ENCODE results near the gene RPE. TPM values are rescaled to one million over a fixed set of nuclear protein-coding genes. Genes with fewer than 3 reads are reported as not detected.

The RPE gene
- total and polyA plus RNA-seq, 10 of the 15 experiments (the other 5 are each of a cell fraction or from before 2014, with no cell fraction given) = 41.5 to 75.3 (median 46.8) TPM

DNA sequence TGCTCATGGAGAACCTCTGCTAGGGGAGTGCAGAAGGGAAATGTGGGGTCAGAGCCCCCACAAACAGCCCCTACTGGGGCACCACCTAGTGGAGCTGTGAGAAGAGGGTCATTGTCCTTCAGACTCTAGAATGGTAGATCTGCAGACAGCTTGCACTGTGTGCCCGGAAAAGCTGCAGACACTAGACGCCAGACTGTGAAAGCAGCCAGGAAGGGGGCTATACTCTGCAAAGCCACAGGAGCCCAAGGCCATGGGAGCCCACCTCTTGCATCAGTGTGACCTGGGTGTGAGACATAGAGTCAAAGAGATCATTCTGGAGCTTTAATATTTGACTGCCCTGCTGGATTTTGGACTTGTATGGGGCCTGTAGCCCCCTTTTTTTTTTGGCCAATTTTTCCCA is 60.9 kb downstream of the RPE start:
- Histone ChIP-seq H3K36me3 (ENCODE audit: control insufficient read depth in 2 of 2, insufficient read depth in 2 of 2, low read length in 1 of 2) (no peaks in the 10 kb centered on the region), H2AFZ (ENCODE audit: control insufficient read depth, low read depth, low read length) (no peak overlapping the region), H3K9me3 (replicated peaks; ENCODE audit: control insufficient read depth, insufficient read depth, low read length) (no peaks in the 10 kb centered on the region), H3K79me2 (ENCODE audit: control insufficient read depth, insufficient read depth, low read length) (no peaks in the 10 kb centered on the region), H3K4me3 (no peak overlapping the region), H3K4me2 (ENCODE audit: control insufficient read depth, insufficient read depth) (no peak overlapping the region), H3K27me3 (replicated peaks in 1 of 2; ENCODE audit: control insufficient read depth in 2 of 2, insufficient read depth in 2 of 2, low read length in 1 of 2) (no peaks in the 10 kb centered on the region), H4K20me1 (ENCODE audit: control insufficient read depth, insufficient read depth) (no peaks in the 10 kb centered on the region), H3K9ac (ENCODE audit: control insufficient read depth, insufficient read depth, low read length) (no peak overlapping the region), H3K27ac (ENCODE audit: control insufficient read depth, insufficient read depth) (no peak overlapping the region), H3K4me1 (ENCODE audit: control insufficient read depth, insufficient read depth, low read length) (no peaks in the 10 kb centered on the region)
- no peak for ATAC-seq
- no peak for FAIRE-seq
- no peak for TF ChIP-seq NFYB (IDR thresholded peaks at IDR 0.05; ENCODE audit: insufficient read depth, low read depth, low read length)
- TF ChIP-seq, protein P1, sequence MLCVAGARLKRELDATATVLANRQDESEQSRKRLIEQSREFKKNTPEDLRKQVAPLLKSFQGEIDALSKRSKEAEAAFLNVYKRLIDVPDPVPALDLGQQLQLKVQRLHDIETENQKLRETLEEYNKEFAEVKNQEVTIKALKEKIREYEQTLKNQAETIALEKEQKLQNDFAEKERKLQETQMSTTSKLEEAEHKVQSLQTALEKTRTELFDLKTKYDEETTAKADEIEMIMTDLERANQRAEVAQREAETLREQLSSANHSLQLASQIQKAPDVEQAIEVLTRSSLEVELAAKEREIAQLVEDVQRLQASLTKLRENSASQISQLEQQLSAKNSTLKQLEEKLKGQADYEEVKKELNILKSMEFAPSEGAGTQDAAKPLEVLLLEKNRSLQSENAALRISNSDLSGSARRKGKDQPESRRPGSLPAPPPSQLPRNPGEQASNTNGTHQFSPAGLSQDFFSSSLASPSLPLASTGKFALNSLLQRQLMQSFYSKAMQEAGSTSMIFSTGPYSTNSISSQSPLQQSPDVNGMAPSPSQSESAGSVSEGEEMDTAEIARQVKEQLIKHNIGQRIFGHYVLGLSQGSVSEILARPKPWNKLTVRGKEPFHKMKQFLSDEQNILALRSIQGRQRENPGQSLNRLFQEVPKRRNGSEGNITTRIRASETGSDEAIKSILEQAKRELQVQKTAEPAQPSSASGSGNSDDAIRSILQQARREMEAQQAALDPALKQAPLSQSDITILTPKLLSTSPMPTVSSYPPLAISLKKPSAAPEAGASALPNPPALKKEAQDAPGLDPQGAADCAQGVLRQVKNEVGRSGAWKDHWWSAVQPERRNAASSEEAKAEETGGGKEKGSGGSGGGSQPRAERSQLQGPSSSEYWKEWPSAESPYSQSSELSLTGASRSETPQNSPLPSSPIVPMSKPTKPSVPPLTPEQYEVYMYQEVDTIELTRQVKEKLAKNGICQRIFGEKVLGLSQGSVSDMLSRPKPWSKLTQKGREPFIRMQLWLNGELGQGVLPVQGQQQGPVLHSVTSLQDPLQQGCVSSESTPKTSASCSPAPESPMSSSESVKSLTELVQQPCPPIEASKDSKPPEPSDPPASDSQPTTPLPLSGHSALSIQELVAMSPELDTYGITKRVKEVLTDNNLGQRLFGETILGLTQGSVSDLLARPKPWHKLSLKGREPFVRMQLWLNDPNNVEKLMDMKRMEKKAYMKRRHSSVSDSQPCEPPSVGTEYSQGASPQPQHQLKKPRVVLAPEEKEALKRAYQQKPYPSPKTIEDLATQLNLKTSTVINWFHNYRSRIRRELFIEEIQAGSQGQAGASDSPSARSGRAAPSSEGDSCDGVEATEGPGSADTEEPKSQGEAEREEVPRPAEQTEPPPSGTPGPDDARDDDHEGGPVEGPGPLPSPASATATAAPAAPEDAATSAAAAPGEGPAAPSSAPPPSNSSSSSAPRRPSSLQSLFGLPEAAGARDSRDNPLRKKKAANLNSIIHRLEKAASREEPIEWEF (IDR thresholded peaks at IDR 0.05; ENCODE audit: insufficient replicate concordance, low read depth, low read length) = no peak
- TF ChIP-seq CREM (IDR thresholded peaks at IDR 0.05; ENCODE audit: low read depth) = no peak
- TF ChIP-seq MYB (IDR thresholded peaks at IDR 0.05; ENCODE audit: borderline replicate concordance, low read depth, low read length) = no peak
- TF ChIP-seq PKNOX1 (IDR thresholded peaks at IDR 0.05) = no peak
- intact Hi-C loops (cut with micrococcal nuclease; ENCODE audit: unreplicated experiment) (no loop called here), in situ Hi-C loops (cut with MboI) (no loop called here)
- ChIA-PET CTCF (interaction anchor here (1.2 kb wide), 1 partner anchor 135 kb away, joined by 4 read pairs; no protein-coding TSS in a partner anchor), RAD21 (ENCODE audit: unreplicated experiment) (no interaction called here), SMC1A (ENCODE audit: uncharacterized antibody, unreplicated experiment) (no interaction called here), POLR2A (no interaction called here)
- no TSS peak for BruUV-seq (replicated peaks)
- DNase-seq (ENCODE audit: low read depth, low spot score) = no peak
- WGBS (ENCODE audit: insufficient coverage, insufficient replicate concordance, low lambda C conversion rate, missing lambda C conversion rate) = 61% methylated on average over 2 of the region's 2 CpGs

Other genes with a start within 250 kb of the RPE start
- gene UNC80, start 230.8 kb upstream of the RPE start, total RNA-seq (2014; rRNA removed) = not detected in 2 replicates
- gene UNC80, start 230.8 kb upstream of the RPE start, total RNA-seq (2014; rRNA removed; fragmentation: Illumina TruSeq; extraction: Trizol) = not detected in 2 replicates
- not detected in 2 replicates for gene UNC80, start 230.8 kb upstream of the RPE start, total RNA-seq (2021)
- gene UNC80, start 230.8 kb upstream of the RPE start, polyA plus RNA-seq (2011; rRNA removed) = not detected in 2 replicates
- 0.06 TPM in 1 of 2 replicates, not detected in the other for gene UNC80, start 230.8 kb upstream of the RPE start, polyA plus RNA-seq (2014; fragmentation: Illumina TruSeq; extraction: Trizol)
- gene UNC80, start 230.8 kb upstream of the RPE start, polyA plus RNA-seq (2014; fragmentation: Nextera tagmentation; extraction: Ambion mirVana) = not detected
- gene UNC80, start 230.8 kb upstream of the RPE start, polyA plus RNA-seq (2014; rRNA removed) = not detected in 2 replicates
- gene UNC80, start 230.8 kb upstream of the RPE start, polyA plus RNA-seq (2016; fragmentation: Nextera tagmentation; extraction: Ambion mirVana) = not detected
- 3.6 and 7.0 TPM in 2 replicates for gene KANSL1L, start 168.8 kb downstream of the RPE start, total RNA-seq (2014; rRNA removed)
- gene KANSL1L, start 168.8 kb downstream of the RPE start, total RNA-seq (2014; rRNA removed; fragmentation: Illumina TruSeq; extraction: Trizol) = 7.1 and 8.6 TPM in 2 replicates
- 4.3 and 4.5 TPM in 2 replicates for gene KANSL1L, start 168.8 kb downstream of the RPE start, total RNA-seq (2021)
- gene KANSL1L, start 168.8 kb downstream of the RPE start, polyA plus RNA-seq (2011; rRNA removed) = 9.5 and 15.6 TPM in 2 replicates
- gene KANSL1L, start 168.8 kb downstream of the RPE start, polyA plus RNA-seq (2014; fragmentation: Illumina TruSeq; extraction: Trizol) = 6.5 and 9.0 TPM in 2 replicates
- gene KANSL1L, start 168.8 kb downstream of the RPE start, polyA plus RNA-seq (2014; fragmentation: Nextera tagmentation; extraction: Ambion mirVana) = 1 to 10 TPM; 1.2 to 1.8 TPM
- 3.9 and 5.6 TPM in 2 replicates for gene KANSL1L, start 168.8 kb downstream of the RPE start, polyA plus RNA-seq (2014; rRNA removed)
- gene KANSL1L, start 168.8 kb downstream of the RPE start, polyA plus RNA-seq (2016; fragmentation: Nextera tagmentation; extraction: Ambion mirVana) = 1 to 10 TPM; 2.6 to 3.6 TPM
- not detected in 2 replicates for gene ACADL, start 222.8 kb downstream of the RPE start, total RNA-seq (2014; rRNA removed)
- not detected in 2 replicates for gene ACADL, start 222.8 kb downstream of the RPE start, total RNA-seq (2014; rRNA removed; fragmentation: Illumina TruSeq; extraction: Trizol)
- not detected in 2 replicates for gene ACADL, start 222.8 kb downstream of the RPE start, total RNA-seq (2021)
- gene ACADL, start 222.8 kb downstream of the RPE start, polyA plus RNA-seq (2011; rRNA removed) = not detected in 2 replicates
- not detected in 2 replicates for gene ACADL, start 222.8 kb downstream of the RPE start, polyA plus RNA-seq (2014; fragmentation: Illumina TruSeq; extraction: Trizol)
- not detected for gene ACADL, start 222.8 kb downstream of the RPE start, polyA plus RNA-seq (2014; fragmentation: Nextera tagmentation; extraction: Ambion mirVana)
- gene ACADL, start 222.8 kb downstream of the RPE start, polyA plus RNA-seq (2014; rRNA removed) = not detected in 2 replicates
- gene ACADL, start 222.8 kb downstream of the RPE start, polyA plus RNA-seq (2016; fragmentation: Nextera tagmentation; extraction: Ambion mirVana) = not detected

Data from GM12878 (cell line).